HG03342 (cell line): Measurements from ENCODE around the gene OSBPL7.

ENCODE experiments used
- ATAC-seq: cut with Tn5 transposase; IDR thresholded peaks from one replicate; pipeline ENCODE4 v1.9.1; 2021; ENCODE audit warnings: mild to moderate bottlenecking, moderate library complexity; ENCODE audit not compliant: unreplicated experiment

The OSBPL7 gene

DNA sequence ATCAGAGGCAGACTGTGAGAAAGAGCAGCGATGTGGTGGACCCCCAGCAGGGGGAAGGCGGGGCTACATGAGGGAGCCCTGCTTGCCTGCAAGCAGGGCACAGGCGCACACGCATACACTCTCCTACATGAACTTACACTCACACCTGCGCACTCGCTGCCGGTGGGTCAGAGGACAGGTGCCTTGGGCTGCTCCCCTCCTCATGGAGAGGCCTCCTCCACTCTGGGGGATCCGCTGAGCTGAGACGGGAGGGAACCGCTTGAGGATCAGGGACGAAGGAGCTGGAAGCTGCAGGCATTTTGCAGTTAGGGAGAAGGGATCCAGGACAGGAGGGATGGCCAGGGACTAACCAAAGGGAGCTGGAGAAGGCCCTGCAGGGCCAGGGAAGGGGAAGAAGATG lies 14.2 kb downstream of the OSBPL7 start:
- ATAC-seq = no peak

DNA sequence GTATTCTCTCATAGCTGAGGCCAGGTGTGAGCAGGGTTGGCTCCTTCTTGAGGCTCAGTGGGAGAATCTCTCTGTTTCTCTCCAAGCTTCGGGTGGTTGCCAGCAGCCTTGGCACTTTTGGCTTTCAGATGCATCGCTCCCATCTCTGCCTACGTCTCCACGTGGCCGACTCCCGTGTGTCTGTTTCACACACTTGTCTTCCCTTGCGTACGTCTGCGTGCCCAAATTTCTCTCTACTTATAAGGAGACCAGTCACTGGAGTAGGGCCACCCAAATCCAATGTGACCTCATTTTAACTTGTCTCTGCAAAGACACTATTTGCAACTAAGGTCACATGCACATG lies 14.7 kb downstream of the OSBPL7 start:
- no peak for ATAC-seq

DNA sequence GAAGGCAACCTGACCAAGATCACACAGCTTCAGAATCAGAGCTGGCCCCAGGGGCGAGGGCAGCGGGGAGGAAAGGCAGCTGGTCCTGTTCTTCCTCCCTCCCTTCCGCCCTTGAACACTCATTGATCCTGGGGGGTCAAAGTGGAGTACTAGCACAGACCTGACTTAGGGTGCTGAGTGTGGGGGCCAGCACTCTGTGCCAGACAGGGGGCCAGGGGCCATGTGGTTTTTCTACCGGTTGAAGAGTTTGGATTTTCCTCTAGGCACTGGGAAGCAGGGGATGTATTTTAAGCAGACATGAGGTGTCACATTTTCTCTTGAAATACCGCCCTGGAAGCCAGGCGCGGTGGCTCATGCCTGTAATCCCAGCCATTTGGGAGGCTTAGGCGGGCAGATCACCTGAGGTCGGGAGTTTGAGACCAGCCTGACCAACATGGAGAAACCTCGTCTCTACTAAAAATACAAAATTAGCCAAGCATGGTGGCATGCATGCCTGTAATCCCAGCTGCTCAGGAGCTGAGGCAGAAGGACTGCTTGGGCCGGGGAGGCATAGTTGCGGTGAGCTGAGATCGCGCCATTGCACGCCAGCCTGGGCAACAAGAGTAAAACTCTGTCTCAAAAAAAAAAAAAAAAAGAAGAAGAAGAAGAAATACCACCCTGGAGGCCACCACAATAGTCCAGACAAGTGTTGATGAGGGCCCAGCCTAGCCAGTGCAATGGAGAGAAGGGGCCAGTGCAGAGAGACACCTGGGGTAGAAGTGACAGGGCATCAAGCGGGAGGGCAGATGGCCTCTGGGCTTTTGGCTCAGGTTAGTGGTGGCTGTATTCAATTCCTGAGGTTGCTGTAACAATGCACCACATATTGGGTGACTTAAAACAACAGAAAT lies 15.3 kb downstream of the OSBPL7 start:
- ATAC-seq = no peak

DNA sequence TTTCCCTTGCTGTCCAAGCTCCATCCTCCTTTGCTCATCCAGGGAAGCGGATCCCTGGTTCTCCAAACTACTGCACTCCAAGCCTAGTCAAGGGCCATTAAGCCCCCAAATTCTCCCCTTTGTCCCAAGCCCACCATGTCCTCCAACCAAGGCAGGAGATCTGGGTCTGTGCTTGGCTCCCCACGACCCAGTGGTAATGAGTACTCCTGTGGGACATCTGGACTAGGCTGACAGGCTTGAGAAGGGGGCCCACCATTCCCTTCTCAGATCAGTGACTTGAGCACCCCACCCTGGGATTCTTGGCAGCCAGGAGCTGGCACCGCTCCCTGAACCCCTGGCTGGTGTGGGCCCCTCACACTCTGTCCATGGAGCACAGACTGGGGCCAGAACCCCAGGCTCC lies 17.1 kb downstream of the OSBPL7 start:
- no peak for ATAC-seq

DNA sequence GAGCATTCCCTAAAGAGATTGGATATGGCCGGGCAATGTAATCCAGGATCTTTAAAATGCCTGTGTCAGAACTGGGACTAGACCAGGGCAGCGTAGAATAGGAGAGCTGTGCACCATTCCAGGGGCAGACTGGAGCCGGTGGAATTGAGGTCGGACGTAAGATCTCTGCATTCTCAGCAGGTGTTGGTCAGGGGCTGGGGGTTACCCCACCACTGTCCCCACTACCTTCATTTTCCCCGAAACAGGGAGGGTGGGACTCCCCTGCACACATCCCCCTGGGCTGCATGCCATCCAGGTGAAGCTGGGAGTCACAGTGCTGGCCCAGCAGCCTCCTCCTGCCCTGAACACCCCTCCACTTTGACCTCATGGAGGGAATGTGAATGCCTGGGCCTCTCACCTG lies 17.8 kb downstream of the OSBPL7 start:
- ATAC-seq = no peak

DNA sequence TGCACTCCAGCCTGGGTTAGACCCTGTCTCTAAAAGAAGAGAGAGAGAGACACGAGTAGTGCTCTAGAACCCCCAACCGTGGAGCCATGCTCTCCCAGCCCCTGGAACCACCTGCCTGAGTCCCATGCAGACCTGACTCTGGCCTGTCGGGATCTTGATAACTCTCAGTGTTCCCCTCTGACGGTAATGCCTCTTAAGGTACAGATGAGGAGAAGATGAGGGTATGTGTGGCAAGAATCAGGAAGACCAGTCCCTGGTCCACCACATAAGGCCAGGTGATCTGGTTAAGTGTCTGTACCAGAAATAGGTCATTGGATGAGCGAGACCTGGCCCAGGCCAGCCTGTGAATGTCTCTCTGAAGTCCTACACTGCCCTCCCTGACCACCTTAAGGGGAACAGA lies 18.4 kb downstream of the OSBPL7 start:
- ATAC-seq = no peak

DNA sequence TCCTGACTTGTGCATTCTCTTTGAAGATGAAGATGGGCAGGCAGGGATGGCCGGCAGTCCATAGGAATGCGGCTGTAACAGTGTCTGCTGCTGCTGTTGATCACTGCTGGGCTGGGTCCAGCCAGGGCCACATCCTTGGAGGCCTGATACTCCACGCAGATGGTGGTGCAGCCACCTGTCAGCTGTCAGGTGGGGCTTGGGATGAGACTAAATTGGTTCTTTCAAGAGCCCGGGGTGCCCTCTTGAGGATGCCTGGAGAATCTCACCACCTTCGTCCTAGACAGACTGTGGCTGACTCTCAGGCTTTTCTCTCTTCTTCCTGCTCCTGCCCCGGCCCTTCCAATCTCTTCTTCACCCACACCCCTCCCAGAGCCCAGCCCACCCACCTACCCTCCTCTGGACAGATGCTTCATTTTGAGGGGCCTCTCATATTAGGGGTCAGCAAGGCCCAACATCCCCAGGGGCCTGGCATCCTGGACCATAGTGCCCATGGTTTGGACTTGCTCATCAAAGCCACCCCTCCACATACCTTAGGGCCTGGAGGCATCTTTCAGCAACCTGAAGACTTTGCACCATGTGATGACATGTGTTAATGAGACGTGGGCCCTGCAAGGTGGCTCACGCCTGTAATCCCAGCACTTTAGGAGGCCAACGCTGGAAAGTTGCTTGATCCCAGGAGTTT lies 19.1 kb downstream of the OSBPL7 start:
- no peak for ATAC-seq

DNA sequence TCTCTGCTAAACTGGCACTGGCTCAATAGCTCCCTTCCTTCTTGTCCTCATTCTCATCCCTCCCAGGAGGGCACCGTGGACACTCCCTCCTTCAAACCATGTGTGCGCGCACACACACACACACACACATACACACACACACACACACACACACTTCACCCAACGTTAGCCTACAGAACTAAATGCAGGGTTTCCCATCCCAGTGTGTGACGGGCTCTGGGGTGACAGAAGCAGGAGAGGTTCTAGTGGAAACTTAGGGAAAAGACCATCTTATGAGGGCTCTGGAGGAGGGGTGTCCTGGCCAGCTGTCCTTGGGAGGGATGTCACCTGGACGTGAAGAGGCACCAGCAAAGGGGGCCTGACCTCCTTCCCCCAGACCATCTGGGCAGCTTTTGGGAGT lies 19.7 kb downstream of the OSBPL7 start:
- no peak for ATAC-seq

DNA sequence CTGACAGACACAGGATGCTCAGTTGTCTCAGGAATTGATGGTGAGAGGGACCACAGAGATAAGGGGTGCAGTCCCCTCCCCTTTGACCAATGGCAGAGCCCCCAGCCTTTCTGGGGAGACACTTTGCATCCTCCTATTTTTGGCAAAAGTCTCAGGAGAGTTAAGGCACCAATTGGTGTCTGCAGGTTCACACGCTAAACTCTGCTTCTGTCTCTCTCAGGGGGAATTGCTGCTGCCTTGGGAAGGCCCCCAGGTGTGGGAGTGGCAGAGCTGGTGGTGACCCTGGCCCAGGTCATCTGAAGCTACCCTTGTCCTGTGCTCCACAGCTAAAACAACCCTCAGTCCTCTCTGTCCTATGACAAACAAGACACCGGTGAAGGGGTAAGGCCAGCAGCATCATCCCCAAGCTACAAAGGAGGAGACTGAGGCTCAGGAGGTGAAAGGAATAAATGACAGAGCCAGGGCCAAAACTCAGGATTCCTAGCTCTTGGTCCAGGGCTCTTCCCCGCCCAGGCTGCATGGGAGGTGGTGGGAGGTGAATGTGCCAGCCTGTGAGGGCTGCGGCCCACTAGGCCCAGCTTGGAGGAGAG lies 20.3 kb downstream of the OSBPL7 start:
- no peak for ATAC-seq

DNA sequence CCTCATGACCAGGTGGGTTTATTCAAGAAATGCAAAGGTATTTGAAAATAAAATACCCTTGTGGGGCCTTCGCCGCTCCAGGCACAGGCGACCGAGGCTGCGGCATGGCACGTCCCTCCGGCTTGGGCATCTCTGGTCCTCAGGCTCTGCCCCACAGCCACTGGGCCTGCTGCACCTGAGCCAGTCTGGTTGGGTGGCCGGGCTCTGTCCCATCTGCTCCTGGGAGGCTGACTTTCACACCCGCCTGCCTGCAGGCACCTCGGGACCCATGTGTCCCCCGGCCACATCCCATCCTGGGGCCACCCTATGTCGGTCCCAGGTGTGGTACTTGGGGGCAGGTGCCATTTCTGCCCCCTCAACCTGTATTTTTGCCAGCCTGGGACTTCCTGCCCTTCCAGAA lies 20.9 kb downstream of the OSBPL7 start:
- ATAC-seq = no peak

DNA sequence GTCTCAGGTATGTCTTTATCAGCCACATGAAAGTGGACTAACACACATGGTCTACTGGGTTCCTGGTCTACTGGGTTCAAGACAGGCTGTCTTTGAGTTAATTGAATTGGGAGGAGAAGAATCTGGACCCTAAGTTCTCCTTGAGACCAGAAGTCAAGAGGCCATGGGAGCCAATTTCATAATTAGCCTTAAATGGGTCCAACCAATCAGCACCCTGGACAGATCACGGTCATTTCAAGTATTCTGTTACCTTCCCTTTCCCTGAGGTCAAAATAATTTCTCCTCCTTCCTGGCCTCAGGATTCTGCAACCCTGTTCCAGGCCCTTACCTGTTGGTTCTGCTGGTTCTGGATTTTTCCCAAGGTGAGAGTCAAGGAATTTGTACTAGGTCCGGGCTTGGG lies 23.8 kb downstream of the OSBPL7 start:
- no peak for ATAC-seq

DNA sequence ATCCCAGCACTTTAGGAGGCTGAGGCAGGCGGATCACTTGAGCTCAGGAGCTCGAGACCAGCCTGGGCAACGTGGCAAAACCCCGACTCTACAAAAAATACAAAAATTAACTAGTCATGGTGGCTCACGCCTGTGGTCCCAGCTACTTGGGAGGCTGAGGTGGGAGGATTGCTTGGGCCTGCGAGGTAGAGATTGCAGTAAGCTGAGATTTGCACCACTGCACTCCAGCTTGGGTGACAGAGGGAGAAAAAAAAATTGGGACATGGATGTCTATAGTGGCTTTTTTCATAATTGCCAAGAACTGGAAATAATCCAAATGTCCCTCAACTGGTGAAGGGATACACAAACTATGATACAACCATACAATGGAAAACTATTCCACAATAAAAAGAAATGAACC lies 28.6 kb downstream of the OSBPL7 start:
- no peak for ATAC-seq

DNA sequence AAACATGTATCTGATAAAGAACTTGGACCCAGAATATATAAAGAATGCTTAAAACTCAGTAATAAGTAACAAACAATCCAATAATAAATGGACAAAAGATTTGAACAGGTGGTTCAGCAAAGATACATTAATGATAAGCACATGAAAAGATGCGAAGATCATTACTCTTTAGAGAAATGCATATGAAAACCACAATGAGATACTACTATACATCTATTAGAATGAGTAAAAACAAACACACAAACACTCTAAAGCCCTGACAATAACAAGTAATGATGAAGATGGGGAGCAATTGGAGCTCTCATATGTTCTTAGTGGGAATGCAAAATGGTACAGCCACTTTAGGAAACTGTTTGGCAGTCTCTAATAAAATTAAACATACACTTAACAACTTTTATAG lies 29.1 kb downstream of the OSBPL7 start:
- ATAC-seq = no peak

DNA sequence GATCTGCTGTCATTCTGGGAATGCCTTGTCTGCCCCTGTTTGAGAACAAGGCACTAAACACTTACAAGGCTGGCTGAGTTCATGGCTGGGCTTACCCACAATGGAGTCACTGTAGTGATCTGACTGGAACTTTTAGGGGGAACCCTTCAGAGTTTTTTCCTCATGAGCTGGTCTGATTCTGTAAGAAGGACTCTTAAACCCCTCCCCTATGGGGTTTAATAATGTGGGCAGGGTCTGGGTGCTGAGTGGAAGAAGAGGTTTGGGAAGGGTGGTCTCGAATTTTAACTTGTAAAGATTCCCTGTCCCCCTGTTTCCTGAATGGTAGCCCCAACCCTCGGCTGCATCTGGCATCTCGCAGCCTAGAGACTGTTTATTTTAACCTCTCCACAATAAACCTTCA lies 30.6 kb downstream of the OSBPL7 start:
- no peak for ATAC-seq

DNA sequence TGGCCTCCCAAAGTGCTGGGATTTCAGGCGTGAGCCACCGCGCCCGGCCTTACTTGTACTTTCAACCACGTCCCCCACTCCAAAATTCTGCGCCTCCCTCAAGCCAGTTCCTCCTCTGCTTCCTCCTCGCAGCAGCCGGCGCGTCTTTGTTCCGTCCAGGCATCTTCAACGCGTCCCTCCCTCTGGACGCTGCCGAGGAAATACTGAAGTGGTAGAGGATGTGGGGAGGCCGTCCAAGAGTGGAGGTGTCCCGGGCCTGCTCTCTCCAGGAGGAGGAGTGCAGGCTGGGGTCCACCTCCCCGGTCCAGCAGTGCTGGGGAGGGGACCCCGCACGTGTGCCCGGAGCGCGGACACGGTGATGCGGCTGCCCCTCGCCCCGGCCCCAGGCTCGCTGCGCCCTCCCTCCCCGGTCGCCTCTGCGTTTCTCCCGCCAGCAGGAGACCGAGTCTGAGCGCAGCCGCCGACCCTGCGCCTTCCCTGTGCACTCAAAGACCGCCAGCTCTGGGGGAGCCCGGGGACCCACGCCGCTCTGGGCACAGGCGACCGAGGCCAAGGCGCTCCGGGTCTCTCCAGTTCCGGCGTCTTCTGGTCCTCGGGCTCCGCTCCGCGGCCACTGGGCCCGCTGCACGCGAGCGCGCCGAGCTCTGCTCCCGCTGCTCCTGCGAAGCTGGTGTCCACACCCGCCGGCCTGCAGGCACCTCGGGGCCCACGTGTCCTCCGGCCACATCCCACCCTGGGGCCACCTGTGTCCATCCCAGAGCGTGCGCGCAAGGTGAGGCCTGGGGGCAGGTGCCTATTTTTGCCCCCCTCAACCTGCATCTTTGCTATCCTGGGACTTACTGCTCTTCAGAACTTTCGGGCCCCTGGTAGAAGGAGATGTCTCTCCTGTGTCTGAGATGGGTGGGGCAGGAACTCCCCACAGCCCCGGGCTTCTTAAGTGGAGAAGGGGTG lies 31.7 kb downstream of the OSBPL7 start:
- ATAC-seq = no peak

DNA sequence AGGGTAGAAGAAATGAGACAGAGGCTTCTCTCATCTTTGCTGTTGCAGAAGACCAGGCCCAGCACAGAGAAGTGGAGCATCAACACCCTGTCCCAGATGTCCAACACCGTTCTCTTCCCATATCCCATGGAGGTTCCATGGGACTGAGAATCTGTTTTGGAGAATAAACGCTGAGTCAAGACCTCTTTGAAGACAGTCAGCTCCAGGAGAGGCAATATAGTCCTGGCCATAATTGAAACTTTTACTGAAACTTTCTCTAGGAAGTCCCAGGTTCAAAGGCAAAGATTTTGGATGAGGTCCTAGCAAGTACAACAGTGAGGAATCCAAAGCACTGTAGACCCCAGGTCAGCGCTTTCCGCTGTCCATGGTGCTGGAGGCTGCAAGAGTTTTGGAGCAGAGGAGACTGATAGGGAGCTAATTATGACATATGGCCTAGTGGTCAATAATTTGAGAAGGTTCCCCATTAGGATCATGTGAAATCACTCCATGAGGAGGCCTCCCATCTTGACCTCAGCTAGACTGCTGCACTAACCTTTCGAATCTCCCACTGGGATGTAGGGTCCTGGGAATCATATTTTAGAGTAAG lies 36.0 kb downstream of the OSBPL7 start:
- no peak for ATAC-seq

DNA sequence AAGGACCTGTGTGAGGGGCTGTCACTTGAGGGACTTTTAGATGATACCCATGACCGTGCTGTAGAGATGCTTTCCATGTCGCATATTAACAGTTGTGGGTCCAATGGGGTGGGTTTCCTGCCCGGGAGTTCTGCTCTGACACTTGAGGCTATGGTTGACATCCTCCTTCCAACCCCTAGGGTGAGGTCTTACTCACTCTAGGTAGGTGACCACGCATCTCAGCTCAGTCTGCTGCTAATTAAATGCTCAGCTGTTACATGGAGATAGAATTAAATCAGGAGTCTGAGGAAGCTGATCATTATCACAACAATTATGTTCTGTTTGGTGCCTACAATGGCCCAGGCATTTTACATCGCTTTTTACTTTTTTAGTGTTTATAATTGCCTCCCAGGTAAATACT lies 40.2 kb downstream of the OSBPL7 start:
- no peak for ATAC-seq

DNA sequence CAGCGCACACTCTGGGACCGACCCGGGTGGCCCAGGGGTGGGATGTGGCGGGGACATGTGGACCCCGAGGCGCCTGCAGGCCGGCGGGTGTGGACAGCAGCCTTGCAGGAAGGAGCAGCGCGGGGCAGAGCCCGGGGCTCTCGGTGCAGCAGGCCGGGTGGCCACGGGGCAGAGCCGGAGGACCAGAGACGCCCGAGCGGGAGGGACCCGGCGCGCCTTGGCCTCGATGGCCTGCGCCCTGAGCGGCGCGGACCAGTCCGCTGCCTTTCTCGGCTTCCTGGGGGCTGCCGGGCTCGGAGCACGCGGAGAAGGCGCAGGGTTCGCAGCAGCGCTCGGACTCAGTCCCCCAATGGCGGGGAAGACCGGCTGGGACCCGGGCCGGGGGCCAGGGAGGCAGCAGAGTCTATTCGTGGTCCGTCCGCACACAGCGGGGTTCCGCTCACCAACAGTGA lies 43.4 kb downstream of the OSBPL7 start:
- no peak for ATAC-seq

DNA sequence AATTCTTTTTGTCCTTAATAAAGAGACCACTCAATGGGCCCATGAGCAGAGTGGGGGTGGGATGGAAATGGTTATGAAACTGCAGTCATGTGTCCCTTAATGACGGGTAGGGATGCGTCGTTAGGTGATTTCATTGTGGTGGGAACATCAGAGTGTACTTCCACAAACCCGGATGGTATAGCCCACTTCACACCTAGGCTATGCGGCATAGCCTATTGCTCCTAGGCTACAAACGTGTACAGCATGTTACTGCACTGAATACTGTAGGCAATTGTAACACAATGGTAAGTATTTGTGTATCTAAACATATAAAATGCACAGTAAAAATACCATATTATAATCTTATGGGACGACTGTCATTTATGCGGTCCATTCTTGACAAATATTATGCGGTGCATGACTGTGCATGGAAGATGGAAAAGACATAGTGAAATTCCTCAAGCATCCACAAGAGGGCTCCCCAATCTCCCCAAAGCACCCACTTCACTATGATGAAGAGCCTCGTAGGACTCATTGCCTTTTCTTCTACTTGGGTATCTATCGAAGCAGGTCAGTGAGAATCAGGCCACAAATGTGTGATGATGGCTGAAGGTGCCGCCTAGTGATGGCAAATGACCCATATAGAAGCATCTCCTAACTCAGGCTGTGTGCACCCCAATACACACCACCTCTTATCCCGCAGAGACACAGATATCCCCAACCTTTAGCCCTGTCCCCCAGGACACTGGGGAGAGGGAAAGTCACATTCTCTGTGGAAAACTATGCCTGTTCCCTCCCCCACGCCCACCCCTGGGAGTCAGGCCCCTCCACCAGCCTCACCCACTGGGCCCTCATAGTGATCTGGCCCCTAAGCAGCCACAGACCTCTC lies 45.0 kb downstream of the OSBPL7 start:
- ATAC-seq = no peak
